ENCODE measurements around the gene TCP11L2. TPM values are rescaled to one million over a fixed set of nuclear protein-coding genes. Genes with fewer than 3 reads are reported as not detected.

Gene TCP11L2
- total and polyA plus RNA-seq, 2 of the 13 experiments (the other 11 are each of a cell fraction or from before 2014, with no cell fraction given): 4.6 to 24.1 TPM

GRCh38 chr12:106305376-106305775 lies 2.8 kb downstream of the TCP11L2 start:
- Histone ChIP-seq H3K9me3 (ENCODE audit: low read length) (no peaks in the 10 kb centered on the region), H3K27me3 (ENCODE audit: control insufficient read depth in 1 of 2, insufficient read depth in 2 of 2, low read length in 2 of 2) (no peaks in the 10 kb centered on the region), H3K4me3 (replicated peaks in 1 of 3; ENCODE audit: insufficient read depth in 1 of 3, low read depth in 2 of 3, low read length in 3 of 3) (no peak overlapping the region), H3K36me3 (replicated peaks in 1 of 2; ENCODE audit: control insufficient read depth in 1 of 2, insufficient read depth in 2 of 2, low read length in 2 of 2) (no peaks in the 10 kb centered on the region), H3K4me1 (ENCODE audit: insufficient read depth, low read length) (peaks cover 81% of the 10 kb centered on the region), H3K9ac (ENCODE audit: insufficient read depth, low read depth, low read length) (no peak overlapping the region), H3K4me2 (ENCODE audit: low read depth, low read length) (peak overlapping the region; percentile 13; the same call in 1 of the 2 replicates), H2AFZ (ENCODE audit: low read length) (no peak overlapping the region), H3K27ac (ENCODE audit: extremely low read length, insufficient read depth, low read length) (no peak overlapping the region), H4K20me1 (ENCODE audit: insufficient read depth, low read length) (no peaks in the 10 kb centered on the region), H3K79me2 (ENCODE audit: insufficient read depth, low read length) (peaks cover 2% of the 10 kb centered on the region)
- intact Hi-C loops (cut with micrococcal nuclease; ENCODE audit: unreplicated experiment) (no loop called here), in situ Hi-C loops (cut with HindIII; ENCODE audit: extremely low pct_ligation_motif_present, low pct_unique_long_range_greater_than_20kb) (no loop called here)
- WGBS (ENCODE audit: low lambda C conversion rate): 85% methylated on average over 5 of the region's 5 CpGs
- ATAC-seq (no peak), DNase-seq (ENCODE audit: low spot score) (no peak), FAIRE-seq (no peak)
- CTCF ChIA-PET (ENCODE audit: low intra/inter-chr PET ratio, low total read pairs): no interaction called here
- BruUV-seq (replicated peaks): no TSS peak
- TF ChIP-seq PHF5A (CRISPR knock-in tag; IDR thresholded peaks at IDR 0.05; ENCODE audit: low read depth, unreplicated experiment) (no peak), ZSCAN12 (CRISPR knock-in tag; IDR thresholded peaks at IDR 0.05) (no peak)
- POLR2A ChIA-PET: interaction anchor here (0.8 kb wide), 1 partner anchor 52 kb away, joined by 3 read pairs; the partner anchor contains the start of gene POLR3B

GRCh38 chr12:106307181-106307580 lies 4.6 kb downstream of the TCP11L2 start:
- no TSS peak for BruUV-seq (replicated peaks)
- DNase-seq (ENCODE audit: low spot score): no peak
- no peak for TF ChIP-seq REL (CRISPR knock-in tag; conservative IDR thresholded peaks at IDR 0.05)
- no peak for TF ChIP-seq TOE1 (CRISPR knock-in tag; IDR thresholded peaks at IDR 0.05)
- TF ChIP-seq ZNF205 (CRISPR knock-in tag; IDR thresholded peaks at IDR 0.05): no peak
- TF ChIP-seq IKZF1 (IDR thresholded peaks at IDR 0.05): no peak
- no peak for TF ChIP-seq ZNF225 (CRISPR knock-in tag; IDR thresholded peaks at IDR 0.05)
- TF ChIP-seq AGO1 (IDR thresholded peaks at IDR 0.05; ENCODE audit: low read depth, low read length, poor library complexity, severe bottlenecking): no peak
- TF ChIP-seq ZFP36 (IDR thresholded peaks at IDR 0.05; ENCODE audit: borderline replicate concordance, low read depth, low read length, partially characterized antibody): no peak
- no peak for TF ChIP-seq JUN (CRISPR knock-in tag; IDR thresholded peaks at IDR 0.05)
- no peaks in the 10 kb centered on the region for H3K36me3 ChIP-seq (replicated peaks in 1 of 2; ENCODE audit: control insufficient read depth in 1 of 2, insufficient read depth in 2 of 2, low read length in 2 of 2)
- intact Hi-C loops (cut with micrococcal nuclease; ENCODE audit: unreplicated experiment): no loop called here
- H3K9me3 ChIP-seq (ENCODE audit: low read length): no peaks in the 10 kb centered on the region
- no peak overlapping the region for H3K4me3 ChIP-seq (replicated peaks in 1 of 3; ENCODE audit: insufficient read depth in 1 of 3, low read depth in 2 of 3, low read length in 3 of 3)
- H3K79me2 ChIP-seq (ENCODE audit: insufficient read depth, low read length): peaks cover 2% of the 10 kb centered on the region
- H3K9ac ChIP-seq (ENCODE audit: insufficient read depth, low read depth, low read length): no peak overlapping the region
- peaks cover 65% of the 10 kb centered on the region for H3K4me1 ChIP-seq (ENCODE audit: insufficient read depth, low read length)
- in situ Hi-C loops (cut with HindIII; ENCODE audit: extremely low pct_ligation_motif_present, low pct_unique_long_range_greater_than_20kb): no loop called here
- ChIA-PET CTCF (ENCODE audit: low intra/inter-chr PET ratio, low total read pairs) (no interaction called here), POLR2A (no interaction called here)
- H3K4me2 ChIP-seq (ENCODE audit: low read depth, low read length): no peak overlapping the region
- no peak for FAIRE-seq
- no peaks in the 10 kb centered on the region for H3K27me3 ChIP-seq (ENCODE audit: control insufficient read depth in 1 of 2, insufficient read depth in 2 of 2, low read length in 2 of 2)
- H3K27ac ChIP-seq (ENCODE audit: extremely low read length, insufficient read depth, low read length): no peak overlapping the region
- no peaks in the 10 kb centered on the region for H4K20me1 ChIP-seq (ENCODE audit: insufficient read depth, low read length)
- 25% methylated on average over 1 of the region's 1 CpG for whole genome bisulfite sequencing (ENCODE audit: low lambda C conversion rate)
- ATAC-seq: no peak
- H2AFZ ChIP-seq (ENCODE audit: low read length): no peak overlapping the region
